IMR-90 (cell line): ENCODE data around the gene RAET1G. TPM values are rescaled to one million over a fixed set of nuclear protein-coding genes. Genes with fewer than 3 reads are reported as not detected.
"Not testable (repeated sequence)": the region's sequence is repeated elsewhere in the genome, so short reads cannot be mapped to it uniquely, and the experiment has no call there.

Source experiments
- ATAC-seq: fragments of 200-7000 bp; cut with Tn5 transposase; 2 replicates; pipeline ENCODE4 v1.9.1; 2020; ENCODE audit warnings: low read depth, mild to moderate bottlenecking, moderate library complexity
- BruUV-seq: library from RNA; stranded (reverse); fragments of 400-500 nt; replicated peaks from 2 replicates; lab custom pipeline; 2021; lab: Mats Ljungman, UMichigan
- CTCF ChIA-PET: fragments of 300-600 bp; formaldehyde crosslinking; extraction: SDS; loops from one replicate; lab custom pipeline; 2021; ENCODE audit warnings: antibody characterized with exemption; lab: Yijun Ruan, JAX
- POLR2A ChIA-PET: fragments of 300-600 bp; sonication (Branson Sonifier 250); formaldehyde crosslinking; loops from one replicate; lab custom pipeline; 2022; ENCODE audit warnings: antibody characterized with exemption; ENCODE audit not compliant: unreplicated experiment; lab: Charles Lee
- DNase-seq: peaks from one replicate; pipeline ENCODE4 v3.0.0; 2013
- H2AFZ ChIP-seq: replicated peaks from 2 replicates; pipeline ENCODE3; 2013; ENCODE audit warnings: low read length, mild to moderate bottlenecking; ENCODE audit not compliant: poor library complexity
- H2AK5ac ChIP-seq: 2 replicates; pipeline ENCODE4 v1.6.1; 2013; ENCODE audit warnings: low read depth, low read length, inconsistent platforms
- H2AK9ac ChIP-seq: replicated peaks from 2 replicates; pipeline ENCODE3; 2013; ENCODE audit warnings: mild to moderate bottlenecking, low read depth, low read length, moderate library complexity; ENCODE audit not compliant: poor library complexity
- H2BK120ac ChIP-seq: 2 replicates; pipeline ENCODE4 v1.6.1; 2013; ENCODE audit warnings: low read depth, low read length, inconsistent platforms
- H2BK15ac ChIP-seq: 3 replicates; pipeline ENCODE4 v1.6.1; 2013; ENCODE audit warnings: low read depth, low read length, inconsistent platforms
- H2BK20ac ChIP-seq: 2 replicates; pipeline ENCODE4 v1.6.1; 2013; ENCODE audit warnings: low read depth, mild to moderate bottlenecking, inconsistent platforms, low read length, moderate library complexity
- H2BK5ac ChIP-seq: 2 replicates; pipeline ENCODE4 v1.6.1; 2013; ENCODE audit warnings: mild to moderate bottlenecking, low read depth, low read length, inconsistent platforms; ENCODE audit not compliant: poor library complexity, severe bottlenecking
- H3K14ac ChIP-seq: replicated peaks from 2 replicates; pipeline ENCODE4 v1.6.1; 2013; ENCODE audit warnings: low read depth, low read length, inconsistent platforms
- H3K18ac ChIP-seq: 2 replicates; pipeline ENCODE4 v1.6.1; 2013; ENCODE audit warnings: low read depth, low read length, control low read depth
- H3K23ac ChIP-seq: 2 replicates; pipeline ENCODE4 v1.6.1; 2013; ENCODE audit warnings: low read depth, low read length, inconsistent platforms
- H3K27ac ChIP-seq: 2 replicates; pipeline ENCODE4 v1.5.1; 2013; ENCODE audit warnings: mild to moderate bottlenecking, control low read depth, low read length; ENCODE audit not compliant: insufficient read depth
- H3K27me3 ChIP-seq: 2 replicates; pipeline ENCODE4 v1.6.1; 2013; ENCODE audit warnings: low read length; ENCODE audit not compliant: control insufficient read depth, insufficient read depth
- H3K36me3 ChIP-seq: 2 replicates; pipeline ENCODE4 v1.6.1; 2013; ENCODE audit warnings: low read length, mixed read lengths; ENCODE audit not compliant: control insufficient read depth, insufficient read depth
- H3K4ac ChIP-seq: 2 replicates; pipeline ENCODE4 v1.6.1; 2013; ENCODE audit warnings: low read depth, low read length, inconsistent platforms
- H3K4me1 ChIP-seq: 2 replicates; pipeline ENCODE4 v1.6.1; 2013; ENCODE audit warnings: low read length, mixed read lengths; ENCODE audit not compliant: control insufficient read depth, insufficient read depth
- H3K4me2 ChIP-seq: 2 replicates; pipeline ENCODE4 v1.6.1; 2013; ENCODE audit warnings: low read depth, mild to moderate bottlenecking, control low read depth, low read length, moderate library complexity
- H3K4me3 ChIP-seq: 2 replicates; pipeline ENCODE4 v1.5.1; 2013; ENCODE audit warnings: low read depth, mild to moderate bottlenecking, control low read depth, low read length, moderate library complexity; ENCODE audit not compliant: insufficient read depth
- H3K56ac ChIP-seq: 2 replicates; pipeline ENCODE4 v1.6.1; 2013; ENCODE audit warnings: low read length, inconsistent platforms; ENCODE audit not compliant: insufficient read depth; ENCODE audit errors: extremely low read depth
- H3K79me1 ChIP-seq, 2 experiments: 2 replicates each; pipeline ENCODE4 v1.6.1; 2013; ENCODE audit warnings: low read length in 2 of 2, inconsistent platforms in 1 of 2, low read depth in 1 of 2
- H3K9ac ChIP-seq: 2 replicates; pipeline ENCODE4 v1.6.1; 2013; ENCODE audit warnings: low read depth, low read length, control low read depth
- H3K9me1 ChIP-seq: 2 replicates; pipeline ENCODE4 v1.6.1; 2013; ENCODE audit warnings: low read length, inconsistent platforms; ENCODE audit not compliant: insufficient read depth
- H3K9me3 ChIP-seq: 2 replicates; pipeline ENCODE4 v1.6.1; 2013; ENCODE audit warnings: low read length; ENCODE audit not compliant: control insufficient read depth, insufficient read depth
- H4K20me1 ChIP-seq: 2 replicates; pipeline ENCODE4 v1.6.1; 2013; ENCODE audit warnings: low read length, inconsistent platforms; ENCODE audit not compliant: insufficient read depth
- H4K5ac ChIP-seq: 2 replicates; pipeline ENCODE4 v1.6.1; 2013; ENCODE audit warnings: mild to moderate bottlenecking, low read depth, low read length, control low read depth
- H4K8ac ChIP-seq, 2 experiments: 2 replicates each; pipeline ENCODE4 v1.6.1; 2013; ENCODE audit warnings: low read depth in 2 of 2, low read length in 2 of 2, control low read depth in 1 of 2, inconsistent platforms in 1 of 2
- H4K91ac ChIP-seq: 2 replicates; pipeline ENCODE4 v1.6.1; 2013; ENCODE audit warnings: low read depth, low read length, inconsistent platforms; ENCODE audit not compliant: insufficient read depth
- FOS ChIP-seq: fragments of 150-350 bp; IDR thresholded peaks from 2 replicates; pipeline ENCODE4 v1.6.1; 2016; ENCODE audit warnings: low read depth, low read length
- MXI1 ChIP-seq: IDR thresholded peaks from 2 replicates; pipeline ENCODE4 v1.6.1; 2012; ENCODE audit warnings: low read depth, mild to moderate bottlenecking, low read length, moderate library complexity, borderline replicate concordance
- USF2 ChIP-seq: fragments of 150-350 bp; IDR thresholded peaks from 2 replicates; pipeline ENCODE4 v1.6.1; 2017; ENCODE audit warnings: mild to moderate bottlenecking, antibody characterized with exemption, low read length, low read depth
- WGBS, 2 experiments: methylation state at CpG; one replicate each; pipeline versions ENCODE4 v1.1.5 to v1.1.7; 2013; ENCODE audit warnings: missing lambda C conversion rate in 2 of 2; ENCODE audit not compliant: insufficient read length in 1 of 2; ENCODE audit errors: extremely low coverage in 2 of 2; 5-methylcytosine and 5-hydroxymethylcytosine counted together
- dilution Hi-C: fragments of 300-500 bp; cut with HindIII; formaldehyde crosslinking; loops from one replicate; pipeline ENCODE4 v1.14.3; 2018; ENCODE audit warnings: low sequenced_read_pairs; ENCODE audit not compliant: unreplicated experiment
- in situ Hi-C: fragments of 300-500 bp; cut with MboI; formaldehyde crosslinking; loops from 3 replicates; pipeline ENCODE4 v1.14.3; 2019; ENCODE audit warnings: low sequenced_read_pairs, inconsistent platforms, mixed read lengths
- intact Hi-C: fragments of 100-400 bp; cut with micrococcal nuclease; formaldehyde crosslinking; loops from 2 replicates; pipeline ENCODE4 v1.10.0; 2022
- polyA plus RNA-seq, 3 experiments: library from polyadenylated mRNA; depleted of rRNA; stranded (reverse); fragments of >200 nt; gene quantifications; 2 replicates each; pipeline ENCODE4 v1.2.3, GENCODE V29; 2012; ENCODE audit warnings: low replicate concordance in 1 of 3
- total RNA-seq: library from RNA; depleted of rRNA; stranded (reverse); fragments of >200 nt; gene quantifications from 2 replicates; pipeline ENCODE4 v1.2.3, GENCODE V29; 2012

RAET1G gene
- total and polyA plus RNA-seq, 2 of the 4 experiments (the other 2 are of a cell fraction): 1.3 to 4.2 TPM

DNA sequence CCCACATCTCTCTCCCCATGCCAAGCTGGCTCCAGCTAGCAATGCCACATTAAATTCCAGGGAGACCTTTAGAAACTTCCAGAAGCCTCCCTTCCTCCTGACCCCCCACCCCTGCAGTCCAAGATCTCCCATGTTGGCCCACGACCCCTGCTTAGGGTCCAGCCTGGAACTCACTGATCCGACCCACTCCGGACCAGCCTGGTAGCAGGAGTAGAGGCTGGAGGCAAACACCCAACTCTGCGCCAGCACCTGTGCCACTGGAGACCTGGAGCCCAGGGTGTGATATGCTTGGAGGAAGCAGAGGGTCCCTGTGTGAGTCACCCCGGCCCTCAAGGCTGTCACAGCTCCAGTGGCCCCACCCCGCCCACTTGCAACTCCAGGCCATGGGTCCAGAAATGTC, 37.6 kb upstream of the RAET1G start:
- no peak overlapping the region for H4K91ac ChIP-seq
- no peak overlapping the region for H2BK5ac ChIP-seq
- no peak overlapping the region for H2AK5ac ChIP-seq
- no peak overlapping the region for H3K4me3 ChIP-seq
- H3K23ac ChIP-seq: no peak overlapping the region
- H2BK20ac ChIP-seq: no peak overlapping the region
- no peak overlapping the region for H3K9ac ChIP-seq
- in situ Hi-C loops: no loop called here
- no peak overlapping the region for H3K4me2 ChIP-seq
- ATAC-seq: no peak
- H2BK120ac ChIP-seq: no peak overlapping the region
- dilution Hi-C loops: no loop called here
- no peak overlapping the region for H3K27ac ChIP-seq
- TF ChIP-seq MXI1 (no peak), FOS (no peak), USF2 (no peak)
- no CpG with 5 or more reads among the region's 6 CpGs for WGBS, 2 experiments
- no peak overlapping the region for H2AFZ ChIP-seq
- intact Hi-C loops: no loop called here
- no peak overlapping the region for H2AK9ac ChIP-seq
- H4K20me1 ChIP-seq: no peaks in the 10 kb centered on the region; the same call in 1 of the 2 replicates
- no peak overlapping the region for H3K18ac ChIP-seq
- no peak overlapping the region for H3K56ac ChIP-seq
- 0 out of 2 replicates have a peak, but pooled peaks cover 7% of the 10 kb centered on the region for H3K9me1 ChIP-seq
- ChIA-PET POLR2A (no interaction called here), CTCF (no interaction called here)
- H4K8ac ChIP-seq: no peak overlapping the region
- no peaks in the 10 kb centered on the region; the same call in 1 of the 2 replicates for H3K9me3 ChIP-seq
- H3K27me3 ChIP-seq: peaks cover 46% of the 10 kb centered on the region
- H3K79me1 ChIP-seq: 0 out of 4 replicates have a peak, but pooled peaks cover 0 to 4% of the 10 kb centered on the region in 2 experiments
- DNase-seq: no peak
- peaks cover 2% of the 10 kb centered on the region; the same call in 1 of the 2 replicates for H3K4me1 ChIP-seq
- H3K14ac ChIP-seq: no peak overlapping the region
- no peak overlapping the region for H3K4ac ChIP-seq
- BruUV-seq: no TSS peak
- no peaks in the 10 kb centered on the region for H3K36me3 ChIP-seq
- no peak overlapping the region for H4K5ac ChIP-seq
- no peak overlapping the region for H2BK15ac ChIP-seq

DNA sequence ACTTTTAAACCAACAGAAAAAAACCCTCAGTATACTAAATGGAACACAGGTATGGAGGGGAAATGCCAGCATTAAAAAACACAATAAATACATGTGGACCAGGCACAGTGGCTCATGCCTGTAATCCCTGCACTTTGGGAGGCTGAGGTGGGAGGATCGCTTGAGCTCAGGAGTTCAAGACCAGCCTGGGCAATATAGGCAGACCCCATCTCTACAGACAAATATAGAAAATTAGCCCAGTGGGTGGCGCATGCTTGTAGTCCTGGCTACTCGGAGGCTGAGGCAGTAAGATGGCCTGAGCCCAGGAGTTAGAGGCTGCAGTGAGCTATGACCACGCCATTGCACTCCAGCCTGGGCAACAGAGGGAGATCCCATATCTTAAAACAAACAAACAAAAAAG, 36.9 kb upstream of the RAET1G start:
- in situ Hi-C loops, POLR2A ChIA-PET, H3K9me3 ChIP-seq, H2BK20ac ChIP-seq, H3K9ac ChIP-seq, H3K18ac ChIP-seq, H3K4me3 ChIP-seq, H2BK5ac ChIP-seq, H3K79me1 ChIP-seq, BruUV-seq, H3K36me3 ChIP-seq, H3K4me2 ChIP-seq, H2BK15ac ChIP-seq, H4K5ac ChIP-seq, H2BK120ac ChIP-seq, H3K27ac ChIP-seq, H3K4me1 ChIP-seq, dilution Hi-C loops, H3K23ac ChIP-seq, H3K9me1 ChIP-seq, H2AK5ac ChIP-seq, H4K8ac ChIP-seq, DNase-seq, H4K91ac ChIP-seq, ATAC-seq, H2AFZ ChIP-seq, H4K20me1 ChIP-seq, H3K14ac ChIP-seq, intact Hi-C loops, H3K4ac ChIP-seq, H2AK9ac ChIP-seq, H3K56ac ChIP-seq: not testable (repeated sequence)
- WGBS, 2 experiments: no CpG with 5 or more reads among the region's 4 CpGs
- peaks cover 45% of the 10 kb centered on the region for H3K27me3 ChIP-seq
- CTCF ChIA-PET: interaction anchor here (0.8 kb wide), 1 partner anchor 47 kb away, joined by 7 read pairs; no protein-coding TSS in a partner anchor
